Endothelial cell of umbilical vein (primary cell): Measurements from ENCODE around the gene SLMAP. TPM values are rescaled to one million over a fixed set of nuclear protein-coding genes. Genes with fewer than 3 reads are reported as not detected.

Experiments
- BruUV-seq: library from RNA; stranded (reverse); fragments of 400-500 nt; replicated peaks from 2 replicates; lab custom pipeline; 2021; lab: Mats Ljungman, UMichigan
- CTCF ChIA-PET: fragments of 300-600, 350-600 bp; sonication (Branson Sonifier 250); formaldehyde crosslinking; loops from one replicate; lab custom pipeline; 2021; ENCODE audit warnings: antibody characterized with exemption, inconsistent platforms; lab: Charles Lee
- POLR2A ChIA-PET: fragments of 300-600, 350-600 bp; sonication (Branson Sonifier 250); formaldehyde crosslinking; loops from one replicate; lab custom pipeline; 2021; ENCODE audit warnings: antibody characterized with exemption, inconsistent platforms; lab: Charles Lee
- DNase-seq: peaks from one replicate; pipeline ENCODE4 v3.0.0-alpha.2; 2011; ENCODE audit warnings: low read depth, low spot score
- FAIRE-seq: peaks from 2 replicates; lab custom pipeline; 2011; peaks lifted over from hg19 to GRCh38; lab: Jason Lieb, UNC
- H2AFZ ChIP-seq: 2 replicates; pipeline ENCODE4 v1.6.0; 2012; ENCODE audit warnings: low read depth, low read length, control low read depth, inconsistent platforms
- H3K27ac ChIP-seq: 2 replicates; pipeline ENCODE4 v1.5.1; 2011; ENCODE audit warnings: low read depth, mild to moderate bottlenecking, control low read depth, low read length, moderate library complexity; ENCODE audit not compliant: insufficient read depth
- H3K27me3 ChIP-seq, 2 experiments: 2 replicates each; pipeline versions ENCODE4 v1.6.0 to v1.6.1; 2011; ENCODE audit warnings: low read length in 2 of 2, mixed read lengths in 1 of 2; ENCODE audit not compliant: control insufficient read depth in 2 of 2, insufficient read depth in 2 of 2
- H3K36me3 ChIP-seq, 2 experiments: 2 replicates in 1 of 2; 3 replicates in 1 of 2; pipeline ENCODE4 v1.5.1; 2011; ENCODE audit warnings: low read length in 2 of 2, mild to moderate bottlenecking in 1 of 2, moderate library complexity in 1 of 2; ENCODE audit not compliant: control insufficient read depth in 2 of 2, insufficient read depth in 2 of 2; ENCODE audit errors: extremely low read depth in 1 of 2
- H3K4me1 ChIP-seq: 3 replicates; pipeline ENCODE4 v1.5.1; 2011; ENCODE audit warnings: mild to moderate bottlenecking, low read length; ENCODE audit not compliant: control insufficient read depth, insufficient read depth; ENCODE audit errors: extremely low read depth
- H3K4me2 ChIP-seq: 2 replicates; pipeline ENCODE4 v1.6.1; 2011; ENCODE audit warnings: low read length, control low read depth, mixed read lengths; ENCODE audit not compliant: insufficient read depth
- H3K4me3 ChIP-seq, 3 experiments: fragments of 200-600 bp in 1 of 3; sonication (generic), shearing (Covaris generic) in 1 of 3; replicated peaks in 1 of 3; 2 replicates each; pipeline ENCODE4 v1.5.1; 2011 to 2016; ENCODE audit warnings: control low read depth in 3 of 3, low read length in 3 of 3, mild to moderate bottlenecking in 2 of 3, inconsistent platforms in 1 of 3, low read depth in 1 of 3, moderate library complexity in 1 of 3; ENCODE audit not compliant: insufficient read depth in 1 of 3
- H3K79me2 ChIP-seq: 2 replicates; pipeline ENCODE4 v1.6.0; 2012; ENCODE audit warnings: low read length, inconsistent platforms; ENCODE audit not compliant: control insufficient read depth, insufficient read depth
- H3K9ac ChIP-seq: replicated peaks from 2 replicates; pipeline ENCODE3; 2011; ENCODE audit warnings: low read length, control low read depth; ENCODE audit not compliant: insufficient read depth; ENCODE audit errors: extremely low read depth
- H3K9me1 ChIP-seq: replicated peaks from 3 replicates; pipeline ENCODE4 v1.6.0; 2011; ENCODE audit warnings: mild to moderate bottlenecking, low read length; ENCODE audit not compliant: control insufficient read depth, insufficient read depth; ENCODE audit errors: extremely low read depth
- H3K9me3 ChIP-seq: replicated peaks from 2 replicates; pipeline ENCODE4 v1.5.1; 2012; ENCODE audit warnings: low read length, inconsistent platforms; ENCODE audit not compliant: control insufficient read depth, insufficient read depth
- H4K20me1 ChIP-seq: replicated peaks from 2 replicates; pipeline ENCODE3; 2011; ENCODE audit warnings: mild to moderate bottlenecking, low read length; ENCODE audit not compliant: control insufficient read depth, insufficient read depth; ENCODE audit errors: extremely low read depth
- CTCF ChIP-seq, 2 donors: IDR thresholded peaks; 1 replicate in 1 of 2; 2 replicates in 1 of 2; pipeline ENCODE4 v1.5.1; 2011; ENCODE audit warnings: low read length in 2 of 2, mild to moderate bottlenecking in 2 of 2, moderate library complexity in 2 of 2, control low read depth in 1 of 2, inconsistent platforms in 1 of 2, low read depth in 1 of 2; ENCODE audit not compliant: insufficient read depth in 1 of 2; ENCODE audit errors: extremely low read depth in 1 of 2
- EZH2 ChIP-seq: IDR thresholded peaks from 2 replicates; pipeline ENCODE4 v1.6.1; 2012; ENCODE audit warnings: borderline replicate concordance, low read depth, mild to moderate bottlenecking, moderate library complexity, low read length, inconsistent platforms; ENCODE audit not compliant: severe bottlenecking
- FOS ChIP-seq: IDR thresholded peaks from 2 replicates; pipeline ENCODE4 v1.6.1; 2011; ENCODE audit warnings: mild to moderate bottlenecking, low read length, moderate library complexity, borderline replicate concordance; ENCODE audit not compliant: insufficient read depth
- GATA2 ChIP-seq: IDR thresholded peaks from 2 replicates; pipeline ENCODE4 v1.7.0; 2011; ENCODE audit warnings: low read depth, mild to moderate bottlenecking, moderate library complexity, mixed read lengths, low read length; ENCODE audit not compliant: insufficient read length, insufficient read depth
- JUN ChIP-seq: IDR thresholded peaks from 2 replicates; pipeline ENCODE4 v1.6.1; 2011; ENCODE audit warnings: borderline replicate concordance, low read depth; ENCODE audit not compliant: insufficient read length, insufficient read depth
- MAX ChIP-seq: IDR thresholded peaks from 2 replicates; pipeline ENCODE4 v1.6.1; 2011; ENCODE audit not compliant: insufficient read depth, insufficient read length
- MYC ChIP-seq: IDR thresholded peaks from one replicate; pipeline ENCODE4 v1.6.1; 2011; ENCODE audit warnings: mild to moderate bottlenecking, low read depth, low read length
- POLR2A ChIP-seq: IDR thresholded peaks from 2 replicates; pipeline ENCODE4 v1.6.1; 2012; ENCODE audit warnings: low read depth, mild to moderate bottlenecking, control low read depth, low read length
- POLR2AphosphoS5 ChIP-seq: IDR thresholded peaks from 2 replicates; pipeline ENCODE4 v1.6.1; 2012; ENCODE audit warnings: low read depth, mild to moderate bottlenecking, control low read depth, low read length, moderate library complexity; ENCODE audit not compliant: insufficient read depth
- dilution Hi-C: fragments of 300-500 bp; cut with MboI; formaldehyde crosslinking; loops from one replicate; pipeline ENCODE4 v1.15.0; 2019; ENCODE audit warnings: low sequenced_read_pairs; ENCODE audit not compliant: extremely low pct_ligation_motif_present
- intact Hi-C: fragments of 100-400 bp; cut with micrococcal nuclease; formaldehyde crosslinking; loops from one replicate; pipeline ENCODE4 v1.10.0; 2022
- polyA plus RNA-seq, 4 experiments: library from polyadenylated mRNA; depleted of rRNA in 3 of 4; stranded (reverse) in 3 of 4; unstranded in 1 of 4; fragments of >200 nt; gene quantifications; 2 replicates each; pipeline versions ENCODE4 v1.2.1 to v1.2.3, GENCODE V29; 2011 to 2012; ENCODE audit warnings: missing spikeins in 1 of 4
- total RNA-seq: library from RNA; stranded (reverse); gene quantifications from 2 replicates; pipeline ENCODE4 v1.2.3, GENCODE V29; 2021

The SLMAP gene
- total and polyA plus RNA-seq, 2 donors (not counting 3 experiments of a cell fraction or from before 2014, with no cell fraction given), result 9.8 to 54.7 TPM

GRCh38 chr3:57911593-57911992 is 155.5 kb downstream of the SLMAP start:
- Histone ChIP-seq H3K27ac (peak overlapping the region; percentile 18), H3K4me1 (peaks cover 12% of the 10 kb centered on the region), H3K79me2 (no peaks in the 10 kb centered on the region), H3K9ac (no peak overlapping the region), H3K4me3 (no peak overlapping the region), H3K27me3 (no peaks in the 10 kb centered on the region), H2AFZ (no peak overlapping the region), H3K9me1 (no peaks in the 10 kb centered on the region), H3K9me3 (no peaks in the 10 kb centered on the region), H3K36me3 (peaks cover 3 to 7% of the 10 kb centered on the region in 2 experiments), H3K4me2 (peak overlapping the region; percentile 62), H4K20me1 (no peaks in the 10 kb centered on the region)
- no peak for TF ChIP-seq EZH2
- TF ChIP-seq GATA2, result no peak
- peak; percentile 45 for TF ChIP-seq FOS
- TF ChIP-seq JUN, result peak; percentile 8
- ChIA-PET POLR2A (no interaction called here), CTCF (interaction anchor here (0.6 to 3.5 kb wide), 12 partner anchors 9 to 514 kb away, joined by 3 to 26 read pairs (median 3); no protein-coding TSS in a partner anchor)
- DNase-seq (peak; percentile 23), FAIRE-seq (peak; percentile 60)
- no TSS peak for BruUV-seq
- intact Hi-C loops, result loop anchor here (5.0 kb wide), 1 partner anchor 44 kb away; no protein-coding TSS in a partner anchor
- dilution Hi-C loops, result no loop called here

DNA sequence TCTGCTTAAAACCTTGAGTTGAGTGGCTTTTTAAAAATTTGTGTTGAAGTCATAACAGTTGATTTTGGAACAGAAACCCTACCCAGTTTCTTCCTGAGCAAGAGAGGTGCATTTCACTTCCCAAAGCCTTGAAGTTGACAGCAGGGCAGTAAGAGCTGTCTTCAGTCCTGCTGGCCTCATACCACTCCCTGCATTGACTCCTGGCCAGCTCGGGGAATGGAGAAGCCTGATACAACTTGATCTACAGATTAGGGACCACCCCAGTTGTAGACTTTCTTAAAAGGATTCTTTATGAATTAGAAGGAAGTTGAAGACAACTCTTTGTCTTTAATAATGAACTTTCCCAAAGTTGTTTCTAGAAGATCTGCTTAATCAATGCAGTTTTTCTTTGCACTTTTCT is 161.5 kb downstream of the SLMAP start:
- Histone ChIP-seq H3K27me3 (no peaks in the 10 kb centered on the region), H4K20me1 (no peaks in the 10 kb centered on the region), H3K79me2 (no peaks in the 10 kb centered on the region), H3K4me3 (no peak overlapping the region), H3K4me2 (no peak overlapping the region), H3K9ac (no peak overlapping the region), H3K4me1 (no peaks in the 10 kb centered on the region), H3K9me1 (no peaks in the 10 kb centered on the region), H2AFZ (no peak overlapping the region), H3K27ac (no peak overlapping the region), H3K36me3 (peaks cover 3 to 14% of the 10 kb centered on the region in 2 experiments), H3K9me3 (no peaks in the 10 kb centered on the region)
- CTCF ChIA-PET, result no interaction called here
- TF ChIP-seq POLR2A (no peak), POLR2AphosphoS5 (no peak), EZH2 (no peak), MAX (no peak), JUN (no peak), CTCF (IDR thresholded peaks at IDR 0.05; ENCODE audit: extremely low read depth in 1 of 2, insufficient read depth in 1 of 2, low read depth in 1 of 2, low read length in 2 of 2) (no peak), FOS (no peak), MYC (no peak), GATA2 (no peak)
- no TSS peak for BruUV-seq
- POLR2A ChIA-PET, result no interaction called here
- dilution Hi-C loops, result no loop called here
- DNase-seq (no peak), FAIRE-seq (no peak)
- intact Hi-C loops, result no loop called here
